Measurements from ENCODE around the gene LEAP2.
"Not testable (repeated sequence)": the region's sequence is repeated elsewhere in the genome, so short reads cannot be mapped to it uniquely, and the experiment has no call there.

Gene LEAP2

GRCh38 chr5:132849347-132849746, 24.1 kb upstream of the LEAP2 start:
- Histone ChIP-seq H3K36me3 (ENCODE audit: control insufficient read depth in 1 of 2, insufficient read depth in 2 of 2, low read length in 2 of 2) (no peaks in the 10 kb centered on the region), H3K27ac (ENCODE audit: low read length) (no peak overlapping the region), H3K27me3 (ENCODE audit: low read depth, low read length) (no peaks in the 10 kb centered on the region), H3K4me3 (ENCODE audit: low read depth in 1 of 2, low read length in 2 of 2) (no peak overlapping the region), H3K9me3 (ENCODE audit: control insufficient read depth in 1 of 2, low read length in 2 of 2) (no peaks in the 10 kb centered on the region), H3K4me1 (ENCODE audit: control insufficient read depth in 1 of 2, insufficient read depth in 2 of 2, low read length in 2 of 2) (no peaks in the 10 kb centered on the region)

DNA sequence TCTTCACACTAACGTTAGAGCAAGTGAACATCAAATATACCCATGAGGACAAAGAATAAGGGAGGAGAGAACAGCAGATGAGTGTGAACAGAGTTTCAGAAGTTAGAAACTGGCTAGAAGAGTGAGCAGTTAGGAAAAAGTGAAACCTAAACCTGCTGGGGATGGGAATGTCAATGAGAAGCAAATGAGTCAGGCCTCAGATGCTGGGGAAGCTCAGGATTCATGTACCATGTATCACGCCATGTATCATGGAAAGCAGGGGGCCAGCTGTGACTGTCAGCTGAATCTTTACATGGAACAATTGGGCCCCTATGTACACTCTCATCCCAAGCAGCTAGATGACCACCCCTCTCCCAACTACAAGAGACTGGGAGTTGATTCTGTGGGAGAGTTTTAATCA, 23.4 kb upstream of the LEAP2 start:
- H3K9me3 ChIP-seq (ENCODE audit: control insufficient read depth in 1 of 2, low read length in 2 of 2), result no peaks in the 10 kb centered on the region
- H3K27me3 ChIP-seq (ENCODE audit: low read depth, low read length), result no peaks in the 10 kb centered on the region
- H3K36me3 ChIP-seq (ENCODE audit: control insufficient read depth in 1 of 2, insufficient read depth in 2 of 2, low read length in 2 of 2), result no peaks in the 10 kb centered on the region
- H3K4me3 ChIP-seq (ENCODE audit: low read depth in 1 of 2, low read length in 2 of 2), result no peak overlapping the region
- H3K27ac ChIP-seq (ENCODE audit: low read length), result no peak overlapping the region
- H3K4me1 ChIP-seq (ENCODE audit: control insufficient read depth in 1 of 2, insufficient read depth in 2 of 2, low read length in 2 of 2), result no peaks in the 10 kb centered on the region

DNA sequence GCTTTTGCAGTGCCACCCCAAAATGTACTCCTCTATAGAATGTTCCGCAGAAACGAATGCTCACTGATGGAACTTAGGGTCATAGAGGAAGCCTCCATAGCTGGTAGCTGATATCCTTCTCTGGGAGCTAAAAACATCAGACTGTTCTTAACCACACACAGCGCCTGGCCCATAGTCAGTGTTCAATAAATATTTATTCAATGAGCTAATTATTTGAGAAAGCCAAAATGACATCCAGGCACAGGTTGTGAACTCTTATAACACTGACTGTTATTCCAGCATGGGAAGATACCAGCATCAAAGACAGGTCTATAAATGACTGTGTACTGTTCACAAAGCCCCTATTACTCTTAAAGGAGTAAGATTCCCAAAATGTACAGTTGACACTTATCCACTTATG, 20.1 kb upstream of the LEAP2 start:
- no peak overlapping the region for H3K4me3 ChIP-seq (ENCODE audit: low read depth in 1 of 2, low read length in 2 of 2)
- H3K9me3 ChIP-seq (ENCODE audit: control insufficient read depth in 1 of 2, low read length in 2 of 2), result no peaks in the 10 kb centered on the region
- H3K27ac ChIP-seq (ENCODE audit: low read length), result no peak overlapping the region
- H3K27me3 ChIP-seq (ENCODE audit: low read depth, low read length), result no peaks in the 10 kb centered on the region
- no peaks in the 10 kb centered on the region for H3K4me1 ChIP-seq (ENCODE audit: control insufficient read depth in 1 of 2, insufficient read depth in 2 of 2, low read length in 2 of 2)
- no peaks in the 10 kb centered on the region for H3K36me3 ChIP-seq (ENCODE audit: control insufficient read depth in 1 of 2, insufficient read depth in 2 of 2, low read length in 2 of 2)

- Histone ChIP-seq H3K27ac (ENCODE audit: low read length) (no peak overlapping the region), H3K27me3 (ENCODE audit: low read depth, low read length) (no peaks in the 10 kb centered on the region), H3K9me3 (ENCODE audit: control insufficient read depth in 1 of 2, low read length in 2 of 2) (no peaks in the 10 kb centered on the region)
These were observed 19.7 kb upstream of the LEAP2 start for GRCh38 chr5:132853790-132854189.

GRCh38 chr5:132854301-132854700, 19.2 kb upstream of the LEAP2 start:
- H3K36me3 ChIP-seq (ENCODE audit: control insufficient read depth in 1 of 2, insufficient read depth in 2 of 2, low read length in 2 of 2), result no peaks in the 10 kb centered on the region
- no peaks in the 10 kb centered on the region for H3K4me1 ChIP-seq (ENCODE audit: control insufficient read depth in 1 of 2, insufficient read depth in 2 of 2, low read length in 2 of 2)
- H3K4me3 ChIP-seq (ENCODE audit: low read depth in 1 of 2, low read length in 2 of 2), result no peak overlapping the region
- H3K27me3 ChIP-seq (ENCODE audit: low read depth, low read length), result no peaks in the 10 kb centered on the region
- no peak overlapping the region for H3K27ac ChIP-seq (ENCODE audit: low read length)
- H3K9me3 ChIP-seq (ENCODE audit: control insufficient read depth in 1 of 2, low read length in 2 of 2), result no peaks in the 10 kb centered on the region

More at GRCh38 chr5:132853790-132854189, 19.7 kb upstream of the LEAP2 start:
- H3K36me3 ChIP-seq (ENCODE audit: control insufficient read depth in 1 of 2, insufficient read depth in 2 of 2, low read length in 2 of 2), result no peaks in the 10 kb centered on the region
- H3K4me3 ChIP-seq (ENCODE audit: low read depth in 1 of 2, low read length in 2 of 2), result no peak overlapping the region
- no peaks in the 10 kb centered on the region for H3K4me1 ChIP-seq (ENCODE audit: control insufficient read depth in 1 of 2, insufficient read depth in 2 of 2, low read length in 2 of 2)

DNA sequence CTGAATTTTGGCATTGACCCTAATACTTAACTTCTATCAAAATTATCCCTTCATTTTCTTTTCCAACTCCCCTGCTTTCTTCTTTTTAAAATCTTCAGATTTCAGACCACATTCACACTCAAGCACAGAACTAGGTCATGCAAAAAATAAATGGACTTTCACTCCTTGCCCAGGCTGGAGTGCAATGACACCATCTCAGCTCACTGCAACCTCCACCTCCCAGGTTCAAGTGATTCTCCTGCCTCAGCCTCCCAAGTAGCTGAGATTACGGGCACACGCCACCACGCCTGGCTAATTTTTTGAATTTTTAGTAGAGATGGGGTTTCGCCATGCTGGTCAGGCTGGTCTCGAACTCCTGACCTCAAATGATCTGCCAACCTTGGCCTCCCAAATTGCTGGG, 18.5 kb upstream of the LEAP2 start:
- not testable (repeated sequence) for H3K27ac ChIP-seq (ENCODE audit: low read length); H3K9me3 ChIP-seq (ENCODE audit: control insufficient read depth in 1 of 2, low read length in 2 of 2); H3K4me1 ChIP-seq (ENCODE audit: control insufficient read depth in 1 of 2, insufficient read depth in 2 of 2, low read length in 2 of 2); H3K4me3 ChIP-seq (ENCODE audit: low read depth in 1 of 2, low read length in 2 of 2); H3K27me3 ChIP-seq (ENCODE audit: low read depth, low read length); H3K36me3 ChIP-seq (ENCODE audit: control insufficient read depth in 1 of 2, insufficient read depth in 2 of 2, low read length in 2 of 2)

- no peaks in the 10 kb centered on the region for H3K4me1 ChIP-seq (ENCODE audit: control insufficient read depth in 1 of 2, insufficient read depth in 2 of 2, low read length in 2 of 2)
- H3K9me3 ChIP-seq (ENCODE audit: control insufficient read depth in 1 of 2, low read length in 2 of 2), result no peaks in the 10 kb centered on the region
- H3K4me3 ChIP-seq (ENCODE audit: low read depth in 1 of 2, low read length in 2 of 2), result no peak overlapping the region
These were observed 17.5 kb upstream of the LEAP2 start for GRCh38 chr5:132856011-132856410.

GRCh38 chr5:132859889-132860437, 13.5 kb upstream of the LEAP2 start:
- Histone ChIP-seq H3K27ac (ENCODE audit: low read length) (no peak overlapping the region), H3K36me3 (ENCODE audit: control insufficient read depth in 1 of 2, insufficient read depth in 2 of 2, low read length in 2 of 2) (no peaks in the 10 kb centered on the region), H3K4me1 (ENCODE audit: control insufficient read depth in 1 of 2, insufficient read depth in 2 of 2, low read length in 2 of 2) (no peaks in the 10 kb centered on the region), H3K9me3 (ENCODE audit: control insufficient read depth in 1 of 2, low read length in 2 of 2) (no peaks in the 10 kb centered on the region), H3K4me3 (ENCODE audit: low read depth in 1 of 2, low read length in 2 of 2) (no peak overlapping the region), H3K27me3 (ENCODE audit: low read depth, low read length) (no peaks in the 10 kb centered on the region)

More at GRCh38 chr5:132856011-132856410, 17.5 kb upstream of the LEAP2 start:
- no peaks in the 10 kb centered on the region for H3K27me3 ChIP-seq (ENCODE audit: low read depth, low read length)
- H3K36me3 ChIP-seq (ENCODE audit: control insufficient read depth in 1 of 2, insufficient read depth in 2 of 2, low read length in 2 of 2), result no peaks in the 10 kb centered on the region
- no peak overlapping the region for H3K27ac ChIP-seq (ENCODE audit: low read length)

DNA sequence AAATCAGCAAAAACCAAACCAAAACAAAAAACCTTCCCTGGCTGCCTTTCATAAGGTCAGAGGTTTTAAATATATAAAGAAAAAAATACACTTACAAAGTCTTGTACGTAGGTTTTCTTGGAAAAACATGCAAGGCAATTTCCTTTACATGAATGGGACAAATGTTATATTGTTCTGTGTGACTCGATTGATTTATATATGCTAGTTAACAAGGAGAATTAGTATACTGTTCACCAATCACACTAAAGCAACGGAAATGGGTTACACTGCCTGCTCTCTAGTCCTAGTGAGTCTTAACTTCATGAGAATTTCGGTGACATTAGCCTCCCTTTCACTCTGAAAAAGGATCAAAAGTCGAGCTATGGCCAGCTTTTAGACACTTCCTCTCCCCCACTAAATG, 12.7 kb upstream of the LEAP2 start:
- Histone ChIP-seq H3K9me3 (ENCODE audit: control insufficient read depth in 1 of 2, low read length in 2 of 2) (no peaks in the 10 kb centered on the region), H3K4me1 (ENCODE audit: control insufficient read depth in 1 of 2, insufficient read depth in 2 of 2, low read length in 2 of 2) (no peaks in the 10 kb centered on the region), H3K36me3 (ENCODE audit: control insufficient read depth in 1 of 2, insufficient read depth in 2 of 2, low read length in 2 of 2) (no peaks in the 10 kb centered on the region), H3K27me3 (ENCODE audit: low read depth, low read length) (no peaks in the 10 kb centered on the region), H3K27ac (ENCODE audit: low read length) (no peak overlapping the region), H3K4me3 (ENCODE audit: low read depth in 1 of 2, low read length in 2 of 2) (no peak overlapping the region)

DNA sequence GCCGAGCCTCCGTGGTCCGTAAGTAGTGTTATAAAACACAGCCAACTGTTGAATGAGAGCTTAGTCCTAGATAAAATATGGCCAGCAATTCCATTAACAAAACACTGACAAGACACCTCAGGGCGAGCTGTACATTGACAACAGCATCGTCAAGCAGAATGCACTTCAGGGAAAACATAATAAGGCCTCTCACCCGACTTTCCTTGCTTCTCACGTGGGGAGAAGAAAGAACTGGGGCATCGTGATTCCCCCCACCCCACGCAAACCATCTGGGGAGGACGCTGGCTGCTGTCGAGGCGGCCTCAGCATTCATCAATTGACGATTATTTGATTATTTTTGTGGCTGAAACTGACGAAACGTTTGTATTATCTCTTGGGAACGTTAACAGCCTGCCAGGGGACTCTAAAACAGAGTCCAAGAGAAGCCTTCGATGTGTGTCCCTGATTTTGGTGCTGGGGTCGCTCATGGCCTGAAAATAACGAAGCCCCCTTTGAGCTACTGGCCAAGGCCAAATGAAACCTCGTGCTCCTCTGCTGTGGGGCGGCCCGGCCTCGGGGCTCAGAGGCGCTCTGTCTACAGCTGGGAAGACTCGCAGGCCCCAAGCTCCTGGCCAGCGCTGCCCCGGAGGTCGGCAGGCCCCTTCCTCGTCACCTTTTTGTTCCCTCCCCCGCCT, 7.7 kb upstream of the LEAP2 start:
- H3K4me3 ChIP-seq (ENCODE audit: low read depth in 1 of 2, low read length in 2 of 2), result peak overlapping the region; percentile 89 to 96
- no peaks in the 10 kb centered on the region for H3K27me3 ChIP-seq (ENCODE audit: low read depth, low read length)
- H3K4me1 ChIP-seq (ENCODE audit: control insufficient read depth in 1 of 2, insufficient read depth in 2 of 2, low read length in 2 of 2), result peaks cover 5 to 12% of the 10 kb centered on the region in 2 donors
- H3K9me3 ChIP-seq (ENCODE audit: control insufficient read depth in 1 of 2, low read length in 2 of 2), result no peaks in the 10 kb centered on the region
- peak overlapping the region; percentile 94 for H3K27ac ChIP-seq (ENCODE audit: low read length)
- peaks cover 15 to 24% of the 10 kb centered on the region in 2 donors for H3K36me3 ChIP-seq (ENCODE audit: control insufficient read depth in 1 of 2, insufficient read depth in 2 of 2, low read length in 2 of 2)

- peak within 1 kb of the TSS; percentile 89 to 96 for H3K4me3 ChIP-seq (ENCODE audit: low read depth in 1 of 2, low read length in 2 of 2)
- peaks cover 5 to 12% of the 10 kb centered on the region in 2 donors for H3K4me1 ChIP-seq (ENCODE audit: control insufficient read depth in 1 of 2, insufficient read depth in 2 of 2, low read length in 2 of 2)
- peak within 1 kb of the TSS; percentile 94 for H3K27ac ChIP-seq (ENCODE audit: low read length)
- H3K36me3 ChIP-seq (ENCODE audit: control insufficient read depth in 1 of 2, insufficient read depth in 2 of 2, low read length in 2 of 2), result peaks cover 15 to 28% of the 10 kb centered on the region in 2 donors
- H3K27me3 ChIP-seq (ENCODE audit: low read depth, low read length), result no peaks in the 10 kb centered on the region
- no peaks in the 10 kb centered on the region for H3K9me3 ChIP-seq (ENCODE audit: control insufficient read depth in 1 of 2, low read length in 2 of 2)
These were observed 7.0 kb upstream of the LEAP2 start, which contains the start of the genes GDF9 and UQCRQ for GRCh38 chr5:132866342-132867045. TSS of gene GDF9 (minus strand) at chr5:132866469. CDS start at chr5:132864533, 1,936 bp downstream. TSS of gene UQCRQ (plus strand) at chr5:132866642. CDS start at chr5:132866882, 240 bp downstream.
